ENCODE measurements around the gene REPS2.
A peak's percentile ranks its signal among the peaks of the same experiment; 100 is the strongest.

The REPS2 gene

DNA sequence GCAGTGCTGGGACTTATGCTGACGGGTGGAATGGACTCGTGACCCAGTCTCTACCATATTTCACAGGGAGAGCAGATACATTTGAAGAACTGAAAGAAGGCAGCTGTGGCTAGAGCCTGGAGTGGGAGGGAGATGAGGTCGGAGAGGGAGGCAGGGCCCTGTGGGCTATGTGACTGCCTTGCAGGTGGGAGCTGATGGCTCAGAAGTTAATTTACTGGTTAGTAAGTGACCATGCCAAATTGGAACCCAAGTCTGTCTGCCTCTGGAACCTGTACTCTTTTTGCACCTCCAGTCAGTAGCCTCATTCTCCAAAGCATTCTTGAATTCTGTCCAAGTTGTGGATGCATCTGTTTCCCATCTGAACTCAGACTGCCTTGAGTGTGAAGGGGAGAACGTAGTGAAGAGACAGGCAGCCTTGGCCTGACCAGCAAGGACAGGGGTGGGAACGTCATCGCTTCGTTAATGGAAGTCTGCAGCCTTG lies 92.3 kb downstream of the REPS2 start:
- no peak for DNase-seq

DNA sequence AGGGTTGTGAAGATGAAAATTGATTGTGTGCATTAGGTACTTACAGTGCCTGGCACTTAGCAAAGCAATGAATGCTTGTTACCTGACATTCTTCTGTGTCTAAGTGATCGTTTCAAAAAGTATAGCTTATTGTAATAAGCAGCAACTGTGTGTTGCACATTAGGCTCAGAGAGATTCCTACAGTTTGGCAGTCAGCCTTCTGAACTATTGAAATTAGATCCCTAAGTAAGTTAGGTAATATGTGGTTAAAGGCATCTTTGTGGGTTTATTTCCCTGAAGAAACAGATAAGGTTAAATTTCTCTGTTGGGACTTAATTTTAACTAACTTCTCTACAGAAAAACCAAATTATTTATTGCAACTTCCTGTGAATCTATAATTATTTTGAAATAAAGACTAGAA lies 93.4 kb downstream of the REPS2 start:
- DNase-seq: peak in 1 of 2 experiments; percentile 2

DNA sequence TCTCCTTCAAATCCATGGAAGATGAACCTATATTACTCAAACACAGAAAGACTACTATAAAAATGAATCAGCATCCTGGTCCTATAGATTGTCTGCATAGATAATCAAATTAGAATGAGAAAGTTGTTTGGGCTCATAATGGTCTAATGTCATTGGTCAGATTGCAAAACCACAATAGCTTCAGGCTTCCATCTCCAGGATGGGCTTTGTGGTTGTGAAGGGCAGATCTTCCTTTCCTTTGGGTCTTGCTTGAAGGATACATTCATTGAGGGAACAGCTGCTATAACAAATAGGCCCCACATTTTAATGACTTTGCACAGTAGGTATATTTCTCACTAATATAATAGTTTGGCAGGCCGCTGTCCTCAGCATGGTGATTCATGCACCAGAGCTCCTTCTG lies 94.3 kb downstream of the REPS2 start:
- no peak for DNase-seq

DNA sequence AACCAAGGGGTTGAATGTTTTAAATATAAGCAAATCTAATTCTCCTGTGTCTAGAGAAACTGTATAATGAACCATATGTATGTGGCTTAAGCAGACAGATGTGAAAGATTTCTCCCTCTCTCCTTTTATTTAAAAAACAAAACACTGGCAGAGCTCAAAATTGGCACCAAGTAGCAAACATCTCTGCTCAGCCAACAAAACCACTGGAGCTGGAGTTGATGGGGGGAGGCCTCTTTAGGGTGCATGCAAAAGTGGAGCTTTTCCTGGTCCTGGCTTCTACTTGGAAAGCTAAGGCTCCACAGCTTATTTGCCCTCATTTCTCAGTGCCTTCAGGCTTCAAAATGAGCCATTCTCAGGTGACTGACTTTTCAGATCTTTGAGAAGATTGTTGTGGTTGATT lies 95.6 kb downstream of the REPS2 start:
- DNase-seq: no peak

DNA sequence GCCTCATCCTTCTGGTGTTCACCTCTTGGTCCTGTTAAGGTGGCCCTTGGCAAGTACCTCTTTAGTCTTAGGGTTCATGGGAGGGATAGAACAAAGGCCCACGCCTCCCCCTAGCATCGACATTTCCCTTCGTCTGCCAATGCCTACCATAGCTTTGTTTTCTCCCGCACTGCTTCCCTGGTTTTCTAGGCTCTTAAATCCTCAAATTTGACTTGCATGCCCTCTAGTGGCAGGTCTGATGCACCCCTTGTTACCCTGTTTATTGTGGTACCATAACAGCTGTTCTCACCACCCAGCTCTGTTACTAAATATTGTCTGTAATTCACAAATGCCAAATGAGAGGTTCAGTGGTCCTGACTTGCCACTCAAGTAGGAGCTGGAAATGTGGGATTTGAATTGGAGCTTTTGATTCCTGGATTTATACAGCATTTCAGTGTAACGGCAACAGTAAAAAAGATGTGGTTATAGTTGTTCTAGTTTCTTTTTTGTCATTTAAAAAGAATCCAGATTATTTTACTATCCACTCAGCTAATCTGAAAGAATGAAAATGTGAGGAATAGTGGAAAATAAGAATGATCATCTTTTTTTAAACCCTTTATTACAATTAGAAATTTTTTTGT lies 100.1 kb downstream of the REPS2 start:
- DNase-seq: peak; percentile 41 to 57

DNA sequence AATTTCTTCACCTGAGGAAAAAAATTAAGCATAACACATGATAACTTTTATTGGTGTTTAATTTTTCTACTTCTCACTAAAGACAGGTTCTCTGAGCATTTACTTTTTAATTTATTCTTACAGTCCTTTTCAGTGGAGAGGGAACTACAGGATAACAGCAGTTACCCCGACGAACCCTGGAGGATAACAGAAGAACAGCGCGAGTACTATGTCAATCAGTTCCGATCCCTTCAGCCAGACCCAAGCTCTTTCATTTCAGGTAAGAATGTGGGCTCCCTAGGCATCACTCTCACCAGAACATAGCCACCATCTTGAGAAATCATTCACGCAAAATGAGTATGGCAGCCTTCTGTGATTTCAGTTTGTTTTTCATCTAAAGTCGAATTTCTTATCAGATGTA lies 100.8 kb downstream of the REPS2 start:
- no peak for DNase-seq

DNA sequence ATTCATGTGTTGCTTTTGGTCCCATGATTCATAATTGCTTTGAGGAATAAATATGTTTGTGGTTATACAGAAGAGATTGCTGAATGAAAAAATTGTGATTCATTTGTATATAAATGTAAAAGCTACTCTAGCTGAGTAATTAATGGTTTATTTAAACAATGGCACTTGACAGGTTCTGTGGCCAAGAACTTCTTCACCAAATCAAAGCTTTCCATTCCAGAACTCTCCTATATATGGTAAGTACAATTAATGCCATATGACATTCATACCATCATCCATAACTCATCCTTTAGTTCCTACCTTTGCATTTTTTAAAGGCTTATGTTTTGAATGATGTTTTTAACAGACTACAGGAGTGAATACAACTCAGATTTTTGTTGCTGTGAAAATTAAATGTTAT lies 105.8 kb downstream of the REPS2 start:
- DNase-seq: no peak

DNA sequence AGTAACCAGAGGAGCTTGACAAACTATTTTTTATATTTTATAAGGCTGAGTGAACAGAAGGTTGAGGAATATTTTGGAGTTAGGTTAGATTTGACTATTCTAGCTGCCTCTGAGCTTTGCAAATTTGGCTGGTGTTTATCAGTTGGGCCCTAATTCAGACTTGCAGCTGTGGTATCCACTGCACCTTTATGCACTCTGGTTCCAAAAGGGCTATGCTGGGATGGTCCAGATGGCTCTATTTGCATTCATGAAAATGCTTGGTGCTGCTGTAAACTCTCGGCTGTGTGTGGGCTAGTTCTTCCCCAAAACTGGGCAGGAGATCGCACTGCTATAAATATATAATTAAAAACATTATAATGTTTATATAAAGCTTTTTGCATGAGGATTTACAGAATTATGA lies 106.3 kb downstream of the REPS2 start:
- DNase-seq: no peak

DNA sequence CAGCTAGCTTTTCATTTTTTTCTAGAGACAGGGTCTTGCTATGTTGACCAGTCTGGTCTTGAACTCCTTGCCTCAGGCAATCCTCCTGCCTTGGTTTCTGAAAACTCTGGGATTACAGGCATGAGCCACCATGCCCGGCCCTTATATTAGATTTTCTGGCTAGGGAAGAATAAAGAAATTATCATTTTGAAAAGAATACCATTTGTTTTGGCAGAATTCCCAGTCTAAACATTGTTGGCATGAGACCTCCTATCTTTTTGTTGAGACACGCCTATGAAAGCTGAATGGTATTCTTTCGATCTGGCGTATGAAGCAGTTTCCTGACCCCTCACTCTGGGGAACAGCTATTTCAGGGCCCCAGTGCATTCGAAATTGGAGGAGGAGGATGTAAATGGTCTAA lies 107.0 kb downstream of the REPS2 start:
- no peak for DNase-seq

DNA sequence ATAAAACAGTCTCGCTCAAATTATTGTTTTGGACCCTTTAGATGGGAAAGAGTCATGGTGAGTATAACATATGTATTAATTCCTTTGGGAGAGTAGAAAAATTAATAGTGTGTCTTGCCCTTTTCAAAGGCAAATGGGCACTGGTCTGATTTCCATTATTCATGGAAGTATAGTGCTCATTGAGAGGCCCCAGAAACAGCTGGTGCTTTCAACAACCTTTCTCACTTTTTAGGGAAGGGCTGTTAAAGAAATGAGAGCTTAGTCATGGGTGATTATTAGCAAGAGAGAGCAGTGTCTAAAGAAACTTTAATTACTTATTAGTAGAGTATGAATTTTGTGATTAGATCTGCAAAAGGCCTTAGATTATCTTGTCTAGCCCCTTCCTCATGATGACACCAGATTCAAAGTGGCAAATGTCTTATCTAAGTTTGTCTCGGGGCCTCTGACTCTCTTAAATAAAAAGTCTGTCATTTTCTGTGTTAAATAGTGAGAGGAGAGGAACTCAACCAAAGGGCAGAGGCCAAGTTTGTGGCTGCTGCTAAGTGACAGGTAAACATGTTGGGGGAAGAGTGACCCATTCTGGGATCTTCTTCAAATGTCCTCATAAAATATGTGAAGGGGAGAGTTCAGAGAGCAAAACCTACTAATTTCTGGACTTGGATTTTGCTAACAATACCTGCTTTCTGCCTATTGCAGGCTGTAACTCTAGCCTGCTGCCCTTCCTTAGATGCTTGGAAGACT lies 110.6 kb downstream of the REPS2 start:
- DNase-seq: no peak

DNA sequence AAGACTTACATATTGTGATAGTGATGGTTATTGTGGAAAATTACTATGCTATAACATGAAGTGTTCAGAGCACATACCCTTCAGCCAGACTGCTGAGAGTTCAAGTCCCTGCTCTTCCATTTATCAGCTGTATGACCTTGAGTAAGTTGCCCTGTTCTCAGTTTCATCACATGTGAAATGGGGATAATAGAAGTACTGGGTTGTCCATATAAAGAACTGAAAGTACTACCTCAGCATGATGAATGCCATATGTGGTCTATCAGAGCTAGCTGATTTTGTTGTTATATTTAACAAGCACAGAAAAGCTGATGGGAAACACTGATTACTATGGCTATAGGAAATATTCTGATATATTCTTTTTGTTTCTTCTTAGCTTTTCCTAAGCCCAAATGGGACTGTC lies 115.6 kb downstream of the REPS2 start:
- no peak for DNase-seq

DNA sequence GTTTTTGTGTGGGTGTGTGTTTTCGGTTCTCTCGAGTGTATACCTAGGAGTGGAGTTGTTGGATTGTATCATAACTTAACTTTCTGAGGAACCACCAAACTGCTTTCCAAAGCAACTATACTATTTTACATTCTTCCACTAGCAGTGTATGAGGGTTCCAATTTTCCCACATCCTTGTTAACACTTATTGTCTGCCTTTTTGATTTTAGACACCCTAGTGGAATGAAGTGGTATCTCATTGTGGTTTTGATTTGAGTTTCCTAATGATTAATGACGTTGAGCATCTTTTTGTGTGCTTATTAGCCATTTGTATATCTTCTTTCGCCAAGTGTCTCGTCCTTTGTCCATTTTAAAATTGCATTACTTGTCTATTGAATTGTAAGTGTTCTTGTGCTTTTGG lies 118.6 kb downstream of the REPS2 start:
- no peak for DNase-seq

DNA sequence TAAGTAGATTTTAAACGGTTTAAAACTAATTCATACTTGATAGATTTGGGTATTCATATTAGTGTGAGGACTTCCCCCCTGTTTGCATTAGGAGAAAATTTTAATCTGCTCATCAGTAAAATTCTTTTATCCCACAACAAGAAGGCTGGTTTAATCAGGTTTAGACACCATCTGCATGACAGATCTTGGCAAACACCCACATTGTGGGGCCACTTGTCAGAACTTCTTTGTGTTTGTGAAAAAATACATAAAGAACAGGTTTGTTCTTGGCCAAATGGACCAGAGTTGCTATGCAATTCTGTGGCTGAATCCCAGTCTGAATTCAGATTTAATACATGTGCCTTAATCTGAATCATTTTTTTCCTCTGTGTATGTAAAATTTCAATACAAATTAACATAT lies 121.1 kb downstream of the REPS2 start:
- DNase-seq: no peak

DNA sequence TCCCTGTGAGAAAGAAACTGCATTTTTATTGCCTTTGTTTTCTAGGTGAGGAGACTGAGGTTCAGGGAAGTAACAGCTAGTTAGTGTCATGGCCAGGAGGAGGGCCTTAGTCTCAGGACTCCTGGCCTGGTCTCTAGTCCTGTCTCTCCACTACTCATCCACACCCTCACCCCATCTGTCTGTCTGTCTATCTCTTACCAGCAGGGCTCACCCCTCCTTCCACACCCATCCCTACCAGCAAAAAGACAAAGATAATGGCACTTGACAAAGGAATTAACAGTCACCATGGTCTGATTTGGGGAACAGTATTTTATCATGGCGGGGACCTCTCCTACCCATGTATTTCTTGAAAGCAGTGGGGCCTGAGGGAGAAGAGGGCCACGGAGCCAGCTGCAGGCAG lies 125.8 kb downstream of the REPS2 start:
- no peak for DNase-seq

DNA sequence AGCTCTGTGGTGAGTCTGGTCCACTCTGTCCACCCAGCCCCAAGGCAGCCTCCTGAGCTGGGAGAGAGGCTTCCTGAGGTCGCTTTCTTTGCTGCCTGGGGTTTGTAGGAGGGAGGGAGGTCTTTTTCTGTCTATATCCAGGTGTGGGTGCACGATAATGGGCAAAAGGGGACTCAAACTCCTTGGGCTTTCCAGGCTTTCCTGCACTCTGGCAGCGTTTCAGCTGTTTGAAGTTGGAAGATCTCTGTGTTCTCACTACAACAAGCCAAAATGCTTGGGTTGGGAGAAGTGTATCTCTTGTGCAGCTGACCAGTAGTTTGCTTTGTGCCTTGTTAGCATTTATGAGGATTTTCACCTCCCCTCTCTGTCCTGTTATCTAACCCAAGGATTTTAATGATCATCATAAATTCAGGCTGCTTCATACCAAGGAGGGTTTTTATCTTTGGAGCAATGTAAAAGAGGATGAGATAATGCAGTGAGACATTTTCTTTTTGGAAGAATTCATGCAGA lies 126.3 kb downstream of the REPS2 start:
- no peak for DNase-seq

DNA sequence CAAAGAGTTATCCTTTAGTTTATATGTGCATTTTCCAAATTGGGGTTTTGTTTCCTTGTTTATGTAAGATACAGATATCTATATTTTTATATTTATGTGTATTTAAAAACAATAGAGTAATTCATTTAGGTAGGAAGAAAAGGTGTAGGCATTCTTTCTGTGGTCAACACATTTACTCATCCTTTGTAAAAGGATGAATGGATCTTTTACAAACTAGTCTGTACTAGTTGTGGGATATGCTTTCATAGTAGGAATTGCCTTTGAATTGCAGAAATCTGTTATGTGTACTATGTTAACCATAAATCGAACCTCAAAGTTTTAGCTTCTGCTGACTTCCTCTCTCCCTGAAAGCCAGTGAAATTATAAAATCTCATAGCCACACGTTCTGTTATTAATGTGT lies 128.5 kb downstream of the REPS2 start:
- no peak for DNase-seq

DNA sequence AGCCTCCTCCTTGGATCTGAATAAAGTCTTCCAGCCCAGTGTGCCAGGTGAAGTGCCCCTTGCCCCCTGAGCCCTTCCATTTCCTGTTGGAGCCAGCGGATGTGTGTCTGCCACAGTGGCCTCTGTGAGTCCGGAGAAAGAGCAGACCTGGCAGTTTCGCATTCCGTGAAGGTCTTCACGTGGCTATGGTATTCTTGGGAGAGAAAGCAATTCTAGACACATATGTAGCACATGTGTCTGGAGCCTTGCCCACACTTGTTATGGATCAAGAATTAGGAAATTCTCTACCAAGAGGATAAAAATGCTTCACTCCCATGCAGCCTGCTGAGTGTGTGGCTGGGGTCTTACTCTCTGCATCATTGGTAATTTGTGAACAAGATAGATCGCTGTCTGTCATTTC lies 130.9 kb downstream of the REPS2 start:
- no peak for DNase-seq

DNA sequence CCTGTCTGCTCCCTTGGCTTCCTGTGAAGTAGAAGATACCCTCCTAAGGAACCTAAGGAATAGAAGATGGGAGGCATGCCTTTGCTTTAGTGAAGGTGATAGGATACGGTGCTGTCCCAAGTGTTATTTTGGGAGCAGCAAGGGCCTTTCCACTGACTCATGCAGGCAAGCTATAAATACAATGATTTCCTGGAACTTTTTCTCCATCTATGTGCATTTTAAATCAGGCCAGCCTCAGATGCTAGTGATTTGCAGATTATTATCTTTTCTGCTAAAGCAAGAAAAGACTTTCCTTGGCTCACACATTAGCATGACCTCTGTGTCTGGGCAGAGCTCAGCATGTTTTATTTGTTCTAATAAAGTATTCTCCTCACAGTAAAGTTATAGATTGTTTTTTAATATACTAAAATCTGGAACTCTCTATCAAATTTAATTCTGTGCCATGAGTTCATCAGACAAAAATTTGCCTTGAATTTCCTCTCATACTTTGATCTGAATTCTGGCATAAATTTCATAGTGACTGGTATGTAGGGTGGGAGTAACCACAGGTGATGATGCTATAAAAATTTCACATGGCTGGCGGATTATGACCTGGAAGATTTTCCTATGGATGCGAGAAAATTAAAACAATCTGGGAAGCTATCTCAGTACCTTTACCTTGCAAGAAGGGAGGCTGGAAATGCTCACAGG lies 131.7 kb downstream of the REPS2 start:
- DNase-seq: no peak

DNA sequence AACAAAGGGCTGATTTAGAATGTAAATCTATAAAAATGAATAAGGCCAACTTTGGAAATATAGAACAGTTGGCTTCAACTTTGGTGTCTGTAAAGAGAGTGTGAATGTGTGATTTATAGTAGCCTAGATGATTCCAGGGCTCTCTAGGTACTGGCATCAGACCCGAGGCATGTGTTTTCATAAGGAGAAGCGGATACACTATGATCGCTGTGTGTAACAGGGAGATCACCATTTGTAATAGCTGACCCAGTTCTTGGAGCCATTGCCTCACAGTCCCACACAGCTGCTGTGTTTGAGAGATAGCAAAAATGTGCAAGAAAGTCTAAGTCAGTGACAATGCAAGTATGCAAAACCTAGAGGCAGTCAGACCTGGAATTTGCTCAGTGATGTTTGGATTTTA lies 135.1 kb downstream of the REPS2 start:
- no peak for DNase-seq

DNA sequence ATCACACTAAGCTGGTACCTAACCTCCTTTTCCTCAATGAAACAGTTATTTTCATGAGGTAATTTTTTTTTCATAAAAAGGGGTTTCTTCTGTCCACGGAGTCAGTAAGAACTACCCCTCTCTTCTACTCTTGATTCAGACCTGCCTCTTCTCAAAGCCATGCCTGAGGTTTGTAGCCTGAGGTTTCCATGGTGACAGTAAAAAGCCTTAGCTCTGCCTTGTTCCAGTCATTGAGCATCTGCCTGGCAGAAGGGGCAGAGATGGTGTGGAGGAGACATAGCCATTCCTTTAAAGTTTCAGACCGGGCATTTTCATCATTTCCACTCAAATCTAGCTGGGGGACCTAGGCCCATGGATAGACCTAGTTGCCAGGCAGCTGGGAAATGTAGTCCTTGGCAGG lies 135.5 kb downstream of the REPS2 start:
- no peak for DNase-seq

DNA sequence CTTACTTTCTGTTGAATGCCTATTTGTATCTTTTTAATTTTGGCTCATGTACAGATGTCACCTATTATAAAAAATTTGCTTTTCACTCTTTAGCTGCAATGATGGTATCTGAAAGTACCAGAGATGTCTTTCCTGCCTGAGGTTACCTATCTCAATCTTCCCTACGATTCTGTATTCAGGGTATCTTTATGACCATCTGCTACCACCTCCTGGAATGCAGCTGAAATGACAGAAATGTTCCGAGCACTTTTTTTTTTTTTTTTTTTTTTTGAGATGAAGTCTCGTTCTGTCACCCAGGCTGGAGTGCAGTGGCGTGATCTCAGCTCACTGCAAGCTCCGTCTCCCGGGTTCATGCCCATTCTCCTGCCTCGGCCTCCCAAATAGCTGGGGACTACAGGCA lies 136.4 kb downstream of the REPS2 start:
- DNase-seq: peak in 1 of 2 experiments; percentile 32

DNA sequence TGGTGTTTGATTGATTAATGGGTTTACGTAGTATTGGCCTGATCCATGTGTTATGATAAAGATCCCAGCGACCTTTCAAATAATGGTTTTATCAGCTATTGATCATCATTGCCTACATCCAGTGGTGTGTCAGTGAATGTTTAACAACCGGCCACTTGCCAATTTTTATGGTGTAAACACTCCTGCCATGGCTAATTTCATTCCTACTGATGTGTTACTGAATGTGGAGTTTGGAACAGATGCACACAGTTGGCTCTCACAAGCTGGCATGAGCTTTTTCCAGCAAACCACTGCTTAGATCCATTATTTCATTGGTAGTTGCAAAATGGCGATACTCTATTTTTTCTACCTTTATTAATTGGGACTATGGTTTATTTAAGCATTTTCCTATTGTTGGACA lies 139.9 kb downstream of the REPS2 start:
- DNase-seq: peak; percentile 100

DNA sequence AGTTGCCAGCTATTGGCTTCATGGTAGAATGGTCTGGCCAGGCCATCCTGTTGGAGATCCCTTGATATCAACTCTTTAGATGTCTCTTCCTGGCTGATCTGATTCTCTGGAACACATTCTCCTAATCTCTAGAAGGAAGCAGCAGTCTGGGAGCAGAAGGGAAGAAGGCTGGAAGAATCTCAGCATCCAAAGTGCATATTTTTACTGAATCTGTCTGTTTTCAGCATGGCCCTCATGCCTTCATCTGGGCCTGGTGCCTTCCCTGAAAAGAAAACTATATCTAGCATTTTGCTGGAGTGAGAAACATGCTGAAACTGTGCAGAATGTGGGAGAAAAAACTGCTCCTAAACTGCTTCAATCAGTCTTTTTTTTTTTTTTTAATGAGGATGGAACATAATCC lies 148.7 kb downstream of the REPS2 start:
- DNase-seq: no peak
